HG03196 (cell line): ENCODE measurements around the gene DGKQ.

Experiments
- ATAC-seq: cut with Tn5 transposase; IDR thresholded peaks from one replicate; pipeline ENCODE4 v1.9.1; 2021; ENCODE audit not compliant: unreplicated experiment

The DGKQ gene

DNA sequence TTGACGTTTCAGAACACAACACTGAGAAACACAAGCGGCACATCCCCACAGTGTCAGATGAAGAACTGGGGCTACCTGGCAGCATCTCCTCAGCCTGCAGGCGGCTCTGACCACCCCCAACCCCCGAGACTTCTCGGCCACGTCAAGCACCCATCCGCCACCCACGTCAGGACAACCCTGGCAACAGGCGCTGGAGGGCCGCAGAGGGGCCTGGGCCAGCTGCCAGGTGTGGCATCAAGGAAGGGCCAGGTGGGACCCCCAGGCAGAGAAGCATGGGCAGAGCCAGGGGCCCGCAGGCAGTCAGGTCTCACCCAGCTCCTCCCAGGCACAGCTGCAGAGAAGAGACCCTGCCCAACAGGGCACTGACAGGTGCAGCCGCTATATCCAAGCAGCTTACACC is 63.5 kb downstream of the DGKQ start:
- no peak for ATAC-seq

DNA sequence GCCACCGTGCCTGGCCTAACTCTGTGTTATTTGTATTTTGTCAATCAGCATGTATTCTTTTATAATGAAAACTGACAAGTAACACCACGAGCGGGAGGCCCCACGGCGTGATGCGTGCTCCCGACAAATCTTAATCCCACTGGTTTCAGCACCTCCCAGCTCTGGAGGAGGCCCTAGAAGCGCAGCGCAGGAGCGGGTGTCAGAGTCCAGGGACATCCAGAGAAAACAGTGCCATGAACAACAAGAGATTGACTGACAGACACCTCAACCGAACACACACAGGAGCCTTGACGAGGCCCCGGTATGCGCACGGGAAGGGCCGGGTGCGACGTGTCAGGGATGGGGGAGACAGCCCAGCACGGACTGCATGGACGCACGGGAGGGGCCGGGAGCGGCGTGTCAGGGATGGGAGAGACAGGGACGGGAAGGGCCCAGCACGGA is 64.2 kb downstream of the DGKQ start:
- ATAC-seq: no peak
